HepG2 (cell line): Measurements from ENCODE around the gene IFT172. TPM values are rescaled to one million over a fixed set of nuclear protein-coding genes. Genes with fewer than 3 reads are reported as not detected.

Source experiments
- ATF6 ChIP-seq: sonication (generic); formaldehyde crosslinking; conservative IDR thresholded peaks from 2 replicates; pipeline ENCODE4 v1.4.0; 2020; ENCODE audit warnings: missing genetic modification reagents
- CBX1 ChIP-seq: IDR thresholded peaks from one replicate; pipeline ENCODE4 v1.6.1; 2016; ENCODE audit warnings: antibody characterized with exemption, low read depth
- EP300 ChIP-seq, 3 experiments: sonication (generic) in 1 of 3; formaldehyde crosslinking in 1 of 3; IDR thresholded peaks; 2 replicates each; pipeline versions ENCODE4 v1.5.1 to v1.6.1; 2011 to 2020; ENCODE audit warnings: low read depth in 2 of 3, low read length in 2 of 3, borderline replicate concordance in 1 of 3, improper control_type of control experiment in 1 of 3, mild to moderate bottlenecking in 1 of 3, missing genetic modification reagents in 1 of 3, moderate library complexity in 1 of 3
- GABPB1 ChIP-seq: IDR thresholded peaks from 2 replicates; pipeline ENCODE4 v1.6.1; 2016; ENCODE audit warnings: mild to moderate bottlenecking, missing genetic modification reagents, moderate library complexity, missing compliant biosample characterization
- NFIC ChIP-seq: IDR thresholded peaks from 2 replicates; pipeline ENCODE4 v1.6.1; 2012; ENCODE audit warnings: mild to moderate bottlenecking, low read length, inconsistent platforms
- PHB2 ChIP-seq: fragments of 450-650 bp; IDR thresholded peaks from 2 replicates; pipeline ENCODE4 v1.6.1; 2018; ENCODE audit not compliant: partially characterized antibody
- PITX1 ChIP-seq: sonication (generic); formaldehyde crosslinking; IDR thresholded peaks from 2 replicates; pipeline ENCODE4 v1.5.1; 2020; ENCODE audit warnings: mild to moderate bottlenecking, missing genetic modification reagents
- SOX13 ChIP-seq, 3 experiments: fragments of 450-650 bp in 1 of 3; sonication (generic) in 1 of 3; formaldehyde crosslinking in 1 of 3; IDR thresholded peaks in 2 of 3; conservative IDR thresholded peaks in 1 of 3; 2 replicates each; pipeline versions ENCODE4 v1.5.0 to v1.6.1; 2016 to 2020; ENCODE audit warnings: antibody characterized with exemption in 1 of 3, mild to moderate bottlenecking in 1 of 3, missing compliant biosample characterization in 1 of 3, missing genetic modification reagents in 1 of 3, moderate library complexity in 1 of 3
- TCF7 ChIP-seq: sonication (generic); IDR thresholded peaks from 2 replicates; pipeline ENCODE4 v1.6.1; 2016; ENCODE audit warnings: antibody characterized with exemption, low read depth
- U2AF1 ChIP-seq: fragments of 200-400 bp; formaldehyde crosslinking; optimal IDR thresholded peaks from 2 replicates; pipeline ENCODE3; 2017; ENCODE audit warnings: mild to moderate bottlenecking, low read depth, low read length
- ZEB1 ChIP-seq: IDR thresholded peaks from 2 replicates; pipeline ENCODE4 v1.6.1; 2012; ENCODE audit warnings: mild to moderate bottlenecking, low read depth, inconsistent platforms; ENCODE audit not compliant: insufficient replicate concordance
- ZMAT3 ChIP-seq: sonication (generic); formaldehyde crosslinking; conservative IDR thresholded peaks from 2 replicates; pipeline ENCODE4 v1.7.0; 2021; ENCODE audit warnings: missing genetic modification reagents
- ZNF326 ChIP-seq: sonication (generic); formaldehyde crosslinking; IDR thresholded peaks from 2 replicates; pipeline ENCODE4 v1.4.0; 2020; ENCODE audit warnings: missing genetic modification reagents, borderline replicate concordance
- ZNF329 ChIP-seq: sonication (generic); formaldehyde crosslinking; IDR thresholded peaks from 2 replicates; pipeline ENCODE4 v1.9.0; 2021; ENCODE audit warnings: low read depth, mild to moderate bottlenecking, missing genetic modification reagents
- ZNF333 ChIP-seq: sonication (generic); formaldehyde crosslinking; IDR thresholded peaks from 2 replicates; pipeline ENCODE4 v1.4.0; 2020; ENCODE audit warnings: mild to moderate bottlenecking, missing genetic modification reagents, borderline replicate concordance
- ZNF34 ChIP-seq: sonication (generic); formaldehyde crosslinking; IDR thresholded peaks from 2 replicates; pipeline ENCODE4 v1.4.0; 2020; ENCODE audit warnings: mild to moderate bottlenecking, missing genetic modification reagents, borderline replicate concordance
- ZNF354B ChIP-seq: sonication (generic); formaldehyde crosslinking; IDR thresholded peaks from 2 replicates; pipeline ENCODE4 v1.8.0; 2022; ENCODE audit warnings: mild to moderate bottlenecking, missing genetic modification reagents
- ZNF770 ChIP-seq: sonication (generic); formaldehyde crosslinking; IDR thresholded peaks from 2 replicates; pipeline ENCODE4 v1.5.0; 2020; ENCODE audit warnings: mild to moderate bottlenecking, missing genetic modification reagents
- ZSCAN31 ChIP-seq: sonication (generic); formaldehyde crosslinking; IDR thresholded peaks from 2 replicates; pipeline ENCODE4 v1.5.0; 2020; ENCODE audit warnings: low read depth, mild to moderate bottlenecking, missing genetic modification reagents
- polyA plus RNA-seq, 8 experiments: library from polyadenylated mRNA; depleted of rRNA in 3 of 8; stranded (reverse) in 7 of 8; unstranded in 1 of 8; fragments of >200 nt; fragmentation: Illumina TruSeq in 4 of 8; extraction: Trizol in 4 of 8; gene quantifications; 2 replicates each; pipeline versions ENCODE4 v1.2.1 to v1.2.3, GENCODE V29; 2011 to 2016; ENCODE audit warnings: low read depth in 4 of 8, missing spikeins in 1 of 8, mixed read lengths in 1 of 8; ENCODE audit not compliant: insufficient read depth in 1 of 8
- total RNA-seq, 5 experiments: library from RNA; depleted of rRNA; stranded (reverse); fragments of >200 nt; fragmentation: Illumina TruSeq; extraction: Trizol; gene quantifications; 2 replicates each; pipeline ENCODE4 v1.2.3, GENCODE V29; 2016; ENCODE audit warnings: low read depth in 1 of 5
- TF ChIP-seq, protein P1 (sequence below): sonication (generic); formaldehyde crosslinking; IDR thresholded peaks from 2 replicates; pipeline ENCODE4 v1.5.1; 2020; ENCODE audit warnings: mild to moderate bottlenecking, moderate library complexity, missing genetic modification reagents
- TF ChIP-seq, protein P2 (sequence below): sonication (generic); formaldehyde crosslinking; IDR thresholded peaks from 2 replicates; pipeline ENCODE4 v1.8.0; 2022; ENCODE audit warnings: low read depth, missing genetic modification reagents

Gene IFT172
- total and polyA plus RNA-seq, 2 of the 13 experiments (the other 11 are each of a cell fraction or from before 2014, with no cell fraction given) = 21.6 to 35.7 TPM

DNA sequence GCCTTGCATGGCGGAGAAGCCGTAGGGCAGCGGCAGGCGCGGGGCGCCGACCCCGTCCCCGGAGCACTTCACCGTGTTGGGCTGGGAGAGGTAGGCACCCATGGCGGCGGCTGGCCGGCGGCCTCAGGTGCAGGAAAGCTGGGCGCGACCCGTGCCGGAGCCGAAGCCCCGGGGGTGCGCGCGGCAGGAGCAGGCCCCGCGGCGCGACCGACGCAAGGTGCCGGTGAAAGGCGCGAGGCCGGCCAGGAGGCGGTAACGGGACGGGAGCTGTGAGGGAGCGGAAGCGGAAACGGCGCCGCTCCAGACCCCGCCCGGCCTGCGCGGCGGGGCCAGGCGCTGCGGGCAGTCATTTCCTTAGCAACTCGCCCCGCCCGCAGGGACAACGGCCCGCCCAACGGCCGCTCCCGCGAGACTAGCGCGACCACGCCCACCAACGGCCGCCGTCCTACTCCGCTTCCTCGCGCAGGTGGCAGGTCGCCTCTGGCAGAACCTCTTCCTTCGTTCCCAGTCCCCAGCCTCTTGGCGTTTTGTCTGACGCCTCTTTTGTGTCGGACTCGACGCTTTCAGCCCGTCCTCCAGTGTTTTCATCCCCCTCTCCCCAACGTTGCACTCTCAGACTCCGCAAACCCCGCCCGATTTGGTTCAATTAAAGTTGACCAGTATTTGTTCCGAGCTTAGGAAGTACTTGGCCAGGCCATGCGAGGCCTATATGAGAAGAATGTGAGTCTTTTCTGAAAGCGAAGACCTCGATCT is 80.0 kb downstream of the IFT172 start, which contains the start of gene PPM1G (continued):
- TF ChIP-seq ZNF770 (CRISPR knock-in tag) (peak; percentile 77), EP300 (IDR thresholded peaks at IDR 0.05; ENCODE audit: low read depth in 2 of 2, low read length in 2 of 2) (peak in 1 of 2 experiments; percentile 25; a peak in 1 of 4 replicates), EP300 (CRISPR knock-in tag; IDR thresholded peaks at IDR 0.05; ENCODE audit: borderline replicate concordance) (0 out of 2 replicates have a peak, but pooled peaks have one; percentile 25), ZNF326 (CRISPR knock-in tag) (no peak), TCF7 (no peak), U2AF1 (peak; percentile 37), ATF6 (CRISPR knock-in tag) (0 out of 2 replicates have a peak, but pooled peaks have one; percentile 40), ZNF34 (CRISPR knock-in tag) (no peak), ZEB1 (peak; percentile 73), CBX1 (peak; percentile 90), ZSCAN31 (CRISPR knock-in tag) (peak; percentile 64), NFIC (no peak; the same call in 1 of the 2 replicates), SOX13 (IDR thresholded peaks at IDR 0.05) (no peak), SOX13 (CRISPR knock-in tag; conservative IDR thresholded peaks at IDR 0.05 in 1 of 2, IDR thresholded peaks at IDR 0.05 in 1 of 2) (peak in 1 of 2 experiments; percentile 45; a peak in 1 of 4 replicates), ZNF333 (peak; percentile 98; the same call in 1 of the 2 replicates), PITX1 (CRISPR knock-in tag) (peak; percentile 79), ZNF329 (CRISPR knock-in tag) (peak; percentile 4; the same call in 1 of the 2 replicates), ZMAT3 (CRISPR knock-in tag) (peak; percentile 90; the same call in 1 of the 2 replicates), GABPB1 (peak; percentile 95), ZNF354B (peak; percentile 17; the same call in 1 of the 2 replicates), PHB2 (no peak)
- TF ChIP-seq, protein P1, sequence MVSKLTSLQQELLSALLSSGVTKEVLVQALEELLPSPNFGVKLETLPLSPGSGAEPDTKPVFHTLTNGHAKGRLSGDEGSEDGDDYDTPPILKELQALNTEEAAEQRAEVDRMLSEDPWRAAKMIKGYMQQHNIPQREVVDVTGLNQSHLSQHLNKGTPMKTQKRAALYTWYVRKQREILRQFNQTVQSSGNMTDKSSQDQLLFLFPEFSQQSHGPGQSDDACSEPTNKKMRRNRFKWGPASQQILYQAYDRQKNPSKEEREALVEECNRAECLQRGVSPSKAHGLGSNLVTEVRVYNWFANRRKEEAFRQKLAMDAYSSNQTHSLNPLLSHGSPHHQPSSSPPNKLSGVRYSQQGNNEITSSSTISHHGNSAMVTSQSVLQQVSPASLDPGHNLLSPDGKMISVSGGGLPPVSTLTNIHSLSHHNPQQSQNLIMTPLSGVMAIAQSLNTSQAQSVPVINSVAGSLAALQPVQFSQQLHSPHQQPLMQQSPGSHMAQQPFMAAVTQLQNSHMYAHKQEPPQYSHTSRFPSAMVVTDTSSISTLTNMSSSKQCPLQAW = peak; percentile 94
- TF ChIP-seq, protein P2, sequence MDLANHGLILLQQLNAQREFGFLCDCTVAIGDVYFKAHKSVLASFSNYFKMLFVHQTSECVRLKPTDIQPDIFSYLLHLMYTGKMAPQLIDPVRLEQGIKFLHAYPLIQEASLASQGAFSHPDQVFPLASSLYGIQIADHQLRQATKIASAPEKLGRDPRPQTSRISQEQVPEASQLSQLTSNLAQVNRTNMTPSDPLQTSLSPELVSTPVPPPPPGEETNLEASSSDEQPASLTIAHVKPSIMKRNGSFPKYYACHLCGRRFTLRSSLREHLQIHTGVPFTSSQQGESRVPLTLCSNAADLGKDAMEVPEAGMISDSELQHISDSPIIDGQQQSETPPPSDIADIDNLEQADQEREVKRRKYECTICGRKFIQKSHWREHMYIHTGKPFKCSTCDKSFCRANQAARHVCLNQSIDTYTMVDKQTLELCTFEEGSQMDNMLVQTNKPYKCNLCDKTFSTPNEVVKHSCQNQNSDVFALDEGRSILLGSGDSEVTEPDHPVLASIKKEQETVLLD (CRISPR knock-in tag) = peak; percentile 95
